ENCODE measurements around the gene PSMB2. TPM values are rescaled to one million over a fixed set of nuclear protein-coding genes. Genes with fewer than 3 reads are reported as not detected.
"Not testable (repeated sequence)": the region's sequence is repeated elsewhere in the genome, so short reads cannot be mapped to it uniquely, and the experiment has no call there.

The PSMB2 gene
- total RNA-seq, 1 experiment from 2014 or later = 59.9 TPM

DNA sequence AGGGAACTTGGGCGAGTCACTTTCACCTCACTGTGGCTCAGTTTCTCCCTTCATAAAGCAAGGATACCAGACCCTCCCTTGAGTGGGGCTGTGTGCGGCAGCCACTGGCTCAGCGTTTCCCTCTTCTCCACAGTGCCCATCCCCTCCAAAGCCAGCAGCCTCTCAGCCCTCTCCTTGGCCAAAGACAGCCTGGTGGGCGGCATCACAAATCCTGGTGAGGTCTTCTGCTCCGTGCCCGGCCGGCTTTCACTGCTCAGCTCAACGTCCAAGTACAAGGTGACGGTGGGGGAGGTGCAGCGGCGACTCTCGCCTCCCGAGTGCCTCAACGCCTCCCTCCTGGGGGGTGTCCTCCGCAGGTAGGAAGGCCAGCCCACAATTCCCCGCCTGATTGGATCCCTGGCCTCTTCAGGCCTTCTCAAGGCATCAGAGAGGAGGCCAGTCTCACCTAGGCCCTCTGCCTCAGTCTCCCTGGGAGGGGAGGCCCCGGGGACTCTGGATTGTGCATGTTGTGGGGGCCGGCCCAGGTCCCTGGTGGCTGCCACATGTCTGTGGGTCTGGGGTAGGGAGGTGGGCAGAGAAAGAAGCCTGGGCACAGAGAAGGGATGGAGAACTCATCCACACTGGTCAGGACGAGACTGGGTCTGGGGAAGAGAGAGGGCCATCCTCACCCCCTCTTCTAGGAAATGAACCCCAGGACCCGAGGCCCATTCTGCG is 53.0 kb downstream of the PSMB2 start:
- H3K9me3 Mint-ChIP-seq (ENCODE audit: unreplicated experiment) = no peaks in the 10 kb centered on the region

DNA sequence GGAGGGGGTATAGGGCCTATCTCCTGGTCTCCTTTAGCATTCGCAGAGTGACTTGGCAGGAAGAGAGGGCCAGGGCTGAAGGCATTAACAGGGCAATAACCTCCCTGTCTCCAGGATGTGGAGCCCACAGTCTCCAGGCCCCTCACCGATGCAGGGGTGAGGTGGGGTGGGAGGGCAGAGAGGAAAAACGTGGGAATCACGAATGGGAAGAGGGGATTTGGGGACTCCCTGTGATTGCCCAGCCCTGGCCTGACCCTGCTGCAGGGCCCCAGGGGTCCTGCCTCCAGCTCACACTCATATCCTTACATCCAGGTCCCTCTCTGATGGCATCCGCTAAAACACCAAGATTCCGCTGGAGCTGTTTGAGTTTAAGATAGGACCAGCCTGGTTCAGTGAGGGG is 53.6 kb downstream of the PSMB2 start:
- H3K9me3 ChIP-seq = no peaks in the 10 kb centered on the region
- TF ChIP-seq, protein P1, sequence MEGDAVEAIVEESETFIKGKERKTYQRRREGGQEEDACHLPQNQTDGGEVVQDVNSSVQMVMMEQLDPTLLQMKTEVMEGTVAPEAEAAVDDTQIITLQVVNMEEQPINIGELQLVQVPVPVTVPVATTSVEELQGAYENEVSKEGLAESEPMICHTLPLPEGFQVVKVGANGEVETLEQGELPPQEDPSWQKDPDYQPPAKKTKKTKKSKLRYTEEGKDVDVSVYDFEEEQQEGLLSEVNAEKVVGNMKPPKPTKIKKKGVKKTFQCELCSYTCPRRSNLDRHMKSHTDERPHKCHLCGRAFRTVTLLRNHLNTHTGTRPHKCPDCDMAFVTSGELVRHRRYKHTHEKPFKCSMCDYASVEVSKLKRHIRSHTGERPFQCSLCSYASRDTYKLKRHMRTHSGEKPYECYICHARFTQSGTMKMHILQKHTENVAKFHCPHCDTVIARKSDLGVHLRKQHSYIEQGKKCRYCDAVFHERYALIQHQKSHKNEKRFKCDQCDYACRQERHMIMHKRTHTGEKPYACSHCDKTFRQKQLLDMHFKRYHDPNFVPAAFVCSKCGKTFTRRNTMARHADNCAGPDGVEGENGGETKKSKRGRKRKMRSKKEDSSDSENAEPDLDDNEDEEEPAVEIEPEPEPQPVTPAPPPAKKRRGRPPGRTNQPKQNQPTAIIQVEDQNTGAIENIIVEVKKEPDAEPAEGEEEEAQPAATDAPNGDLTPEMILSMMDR (IDR thresholded peaks at IDR 0.05; ENCODE audit: insufficient read depth in 1 of 2, low read depth in 1 of 2, low read length in 1 of 2, severe bottlenecking in 1 of 2, unreplicated experiment in 1 of 2) = no peak
- H3K9me3 Mint-ChIP-seq (ENCODE audit: unreplicated experiment) = no peaks in the 10 kb centered on the region
- no peaks in the 10 kb centered on the region for H3K4me1 ChIP-seq
- H3K36me3 Mint-ChIP-seq (ENCODE audit: insufficient read depth, unreplicated experiment) = peaks cover 4% of the 10 kb centered on the region
- no peak overlapping the region for H3K4me3 ChIP-seq (ENCODE audit: low read depth, low read length)
- intact Hi-C loops (cut with micrococcal nuclease; ENCODE audit: unreplicated experiment) = no loop called here
- DNase-seq = no peak
- ChIA-PET POLR2A (no interaction called here), CTCF (no interaction called here)
- H3K27me3 ChIP-seq (replicated peaks; ENCODE audit: control insufficient read depth, insufficient read depth, low read length) = no peaks in the 10 kb centered on the region
- H3K4me3 Mint-ChIP-seq (ENCODE audit: unreplicated experiment) = no peak overlapping the region
- no peak overlapping the region for H3K27ac Mint-ChIP-seq (ENCODE audit: unreplicated experiment)
- no TSS peak for BruUV-seq (replicated peaks)
- no peaks in the 10 kb centered on the region for H3K27me3 Mint-ChIP-seq (ENCODE audit: insufficient read depth, unreplicated experiment)
- H3K36me3 ChIP-seq (ENCODE audit: control insufficient read depth, insufficient read depth, low read length) = no peaks in the 10 kb centered on the region
- H3K4me1 Mint-ChIP-seq (ENCODE audit: low read depth, unreplicated experiment) = no peaks in the 10 kb centered on the region

More for the DNA sequence above, 53.0 kb downstream of the PSMB2 start:
- Mint-ChIP-seq H3K36me3 (ENCODE audit: insufficient read depth, unreplicated experiment) (peaks cover 8% of the 10 kb centered on the region), H3K27me3 (ENCODE audit: insufficient read depth, unreplicated experiment) (no peaks in the 10 kb centered on the region), H3K27ac (ENCODE audit: unreplicated experiment) (no peak overlapping the region), H3K4me1 (ENCODE audit: low read depth, unreplicated experiment) (no peaks in the 10 kb centered on the region), H3K4me3 (ENCODE audit: unreplicated experiment) (no peak overlapping the region)
- ChIA-PET POLR2A (no interaction called here), CTCF (no interaction called here)
- no peaks in the 10 kb centered on the region for H3K36me3 ChIP-seq (ENCODE audit: control insufficient read depth, insufficient read depth, low read length)
- H3K27me3 ChIP-seq (replicated peaks; ENCODE audit: control insufficient read depth, insufficient read depth, low read length) = no peaks in the 10 kb centered on the region
- TF ChIP-seq, protein P1 (IDR thresholded peaks at IDR 0.05; ENCODE audit: insufficient read depth in 1 of 2, low read depth in 1 of 2, low read length in 1 of 2, severe bottlenecking in 1 of 2, unreplicated experiment in 1 of 2) = no peak
- no peak overlapping the region for H3K4me3 ChIP-seq (ENCODE audit: low read depth, low read length)
- no TSS peak for BruUV-seq (replicated peaks)
- intact Hi-C loops (cut with micrococcal nuclease; ENCODE audit: unreplicated experiment) = no loop called here
- no peaks in the 10 kb centered on the region for H3K4me1 ChIP-seq
- no peaks in the 10 kb centered on the region for H3K9me3 ChIP-seq
- DNase-seq = no peak

DNA sequence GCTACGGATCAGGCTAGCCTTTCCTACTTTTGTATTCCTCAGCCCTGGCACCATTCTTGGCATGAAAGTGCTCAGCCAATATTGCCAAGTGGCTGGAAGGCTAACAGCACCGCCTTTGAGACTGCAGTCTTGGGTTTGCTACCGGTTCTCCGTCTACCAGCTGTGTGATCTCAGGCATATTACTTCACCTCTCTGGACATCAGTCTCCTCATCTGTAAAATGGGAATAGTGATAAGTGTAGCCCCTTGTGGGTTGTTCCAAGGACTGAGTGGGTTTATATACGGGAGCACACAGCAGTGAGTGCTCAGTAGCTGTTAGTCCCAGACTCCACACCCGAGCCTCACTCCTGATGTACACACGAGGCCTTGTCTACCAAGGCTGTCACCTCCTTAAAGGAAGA is 54.5 kb downstream of the PSMB2 start:
- Histone ChIP-seq H3K36me3 (ENCODE audit: control insufficient read depth, insufficient read depth, low read length) (no peaks in the 10 kb centered on the region), H3K4me3 (ENCODE audit: low read depth, low read length) (no peak overlapping the region), H3K9me3 (no peaks in the 10 kb centered on the region), H3K27me3 (replicated peaks; ENCODE audit: control insufficient read depth, insufficient read depth, low read length) (no peaks in the 10 kb centered on the region), H3K4me1 (no peaks in the 10 kb centered on the region)
- H3K4me1 Mint-ChIP-seq (ENCODE audit: low read depth, unreplicated experiment) = no peaks in the 10 kb centered on the region
- no TSS peak for BruUV-seq (replicated peaks)
- DNase-seq = no peak
- CTCF ChIA-PET = no interaction called here
- intact Hi-C loops (cut with micrococcal nuclease; ENCODE audit: unreplicated experiment) = no loop called here
- peaks cover 4% of the 10 kb centered on the region for H3K36me3 Mint-ChIP-seq (ENCODE audit: insufficient read depth, unreplicated experiment)
- POLR2A ChIA-PET = no interaction called here
- TF ChIP-seq, protein P1 (IDR thresholded peaks at IDR 0.05; ENCODE audit: insufficient read depth in 1 of 2, low read depth in 1 of 2, low read length in 1 of 2, severe bottlenecking in 1 of 2, unreplicated experiment in 1 of 2) = no peak
- no peaks in the 10 kb centered on the region for H3K27me3 Mint-ChIP-seq (ENCODE audit: insufficient read depth, unreplicated experiment)
- no peak overlapping the region for H3K4me3 Mint-ChIP-seq (ENCODE audit: unreplicated experiment)
- H3K27ac Mint-ChIP-seq (ENCODE audit: unreplicated experiment) = no peak overlapping the region
- H3K9me3 Mint-ChIP-seq (ENCODE audit: unreplicated experiment) = no peaks in the 10 kb centered on the region

DNA sequence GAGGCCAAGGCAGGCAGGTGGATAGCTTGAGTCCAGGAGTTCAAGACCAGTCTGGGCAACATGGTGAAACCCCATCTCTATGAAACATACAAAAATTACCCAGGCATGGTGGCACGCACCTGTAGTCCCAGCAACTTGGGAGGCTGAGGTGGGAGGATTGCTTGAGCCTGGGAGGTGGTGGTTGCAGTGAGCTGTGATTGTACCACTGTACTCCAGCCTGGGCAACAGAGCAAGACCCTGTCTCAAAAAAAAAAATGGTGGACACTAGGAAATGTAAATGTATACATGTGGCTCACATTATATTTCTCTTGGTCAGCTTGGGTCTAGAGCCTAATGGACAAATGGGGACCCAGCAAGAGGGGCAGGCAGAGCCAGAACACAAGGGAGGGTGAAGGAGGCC is 55.5 kb downstream of the PSMB2 start:
- H3K4me3 ChIP-seq (ENCODE audit: low read depth, low read length); CTCF ChIA-PET; intact Hi-C loops (cut with micrococcal nuclease; ENCODE audit: unreplicated experiment); H3K36me3 Mint-ChIP-seq (ENCODE audit: insufficient read depth, unreplicated experiment); H3K27ac Mint-ChIP-seq (ENCODE audit: unreplicated experiment); H3K4me1 ChIP-seq; H3K27me3 ChIP-seq (replicated peaks; ENCODE audit: control insufficient read depth, insufficient read depth, low read length); H3K9me3 ChIP-seq; POLR2A ChIA-PET; H3K36me3 ChIP-seq (ENCODE audit: control insufficient read depth, insufficient read depth, low read length); DNase-seq; BruUV-seq (replicated peaks); H3K4me3 Mint-ChIP-seq (ENCODE audit: unreplicated experiment); H3K9me3 Mint-ChIP-seq (ENCODE audit: unreplicated experiment); H3K4me1 Mint-ChIP-seq (ENCODE audit: low read depth, unreplicated experiment); H3K27me3 Mint-ChIP-seq (ENCODE audit: insufficient read depth, unreplicated experiment): not testable (repeated sequence)
